GM18526 (cell line): ENCODE data around the gene RGS7BP.

Experiments
- POLR2A ChIP-seq: IDR thresholded peaks from 3 replicates; pipeline ENCODE4 v1.6.1; 2011; ENCODE audit not compliant: insufficient read length; ENCODE audit errors: extremely low read depth

Gene RGS7BP

DNA sequence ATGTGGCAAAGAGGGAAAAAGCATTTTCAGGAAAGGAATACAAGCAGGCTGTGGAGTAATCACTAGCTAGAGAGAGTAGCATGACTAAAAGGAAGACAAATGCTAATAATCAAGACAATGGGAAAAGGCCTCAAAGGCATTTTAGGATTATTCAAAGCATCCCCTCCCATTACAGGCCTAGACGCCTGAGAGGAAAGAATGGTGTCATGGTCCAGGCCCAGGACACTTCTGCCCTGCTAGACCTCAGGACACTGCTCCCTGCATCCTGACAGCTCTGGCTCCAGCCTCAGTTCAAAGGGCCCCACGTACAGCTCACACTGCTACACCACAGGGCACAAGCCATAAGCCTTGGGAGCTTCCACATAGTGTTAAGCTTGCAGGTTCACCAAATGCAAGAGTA is 143.7 kb downstream of the RGS7BP start:
- no peak for TF ChIP-seq POLR2A

DNA sequence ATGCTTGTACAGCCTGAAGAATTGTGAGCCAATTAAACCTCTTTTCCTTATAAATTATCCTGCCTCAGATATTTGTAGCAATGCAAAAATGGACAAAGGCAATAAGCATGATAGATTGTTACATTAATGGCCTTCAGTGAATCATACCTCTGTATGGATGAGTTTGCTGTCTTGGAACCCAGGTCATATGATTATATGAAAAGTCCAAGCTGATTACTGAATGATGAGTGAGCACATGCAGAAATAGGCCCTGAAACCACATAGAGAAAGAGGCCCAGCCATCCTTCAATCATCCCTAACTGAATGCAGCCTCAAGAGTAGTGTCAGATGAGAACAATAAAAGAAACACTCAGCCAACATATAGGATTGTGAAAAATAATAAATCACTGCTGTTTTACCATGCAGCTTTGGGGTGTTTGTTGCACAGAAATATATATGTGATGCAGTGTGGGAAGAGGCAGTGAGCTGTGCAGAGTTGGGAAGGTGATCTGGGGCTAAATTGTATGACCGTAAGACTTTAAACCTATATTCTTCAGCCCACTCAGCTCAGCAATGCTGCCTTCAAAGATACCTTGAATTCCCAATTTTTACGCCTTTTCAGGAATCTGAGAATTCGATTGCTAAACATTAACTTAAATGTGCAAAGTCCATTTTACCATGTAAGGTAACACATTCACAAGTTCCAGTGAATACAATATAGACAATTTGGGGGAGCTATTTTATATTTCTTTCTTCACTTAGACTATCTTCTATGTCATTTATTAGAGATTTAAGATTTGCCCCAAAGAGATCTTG is 148.1 kb downstream of the RGS7BP start:
- no peak for TF ChIP-seq POLR2A

DNA sequence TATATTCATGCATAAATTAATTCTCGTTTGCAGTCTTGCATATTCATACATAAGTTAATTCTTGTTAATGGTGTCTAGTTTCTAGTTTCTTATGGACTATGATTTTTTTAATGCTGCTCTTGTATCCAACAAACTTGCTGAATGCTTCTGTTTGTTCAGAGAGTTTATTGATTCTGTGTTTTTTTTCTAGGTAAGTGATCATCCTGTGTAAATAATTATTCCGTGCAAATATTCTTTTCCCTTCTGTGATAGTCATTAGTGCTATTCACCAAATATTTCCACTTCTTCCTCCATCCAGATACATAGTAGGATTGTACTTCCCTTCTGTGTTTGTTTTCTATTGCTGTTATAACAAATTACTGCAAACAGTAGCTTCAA is 148.7 kb downstream of the RGS7BP start:
- TF ChIP-seq POLR2A = no peak

DNA sequence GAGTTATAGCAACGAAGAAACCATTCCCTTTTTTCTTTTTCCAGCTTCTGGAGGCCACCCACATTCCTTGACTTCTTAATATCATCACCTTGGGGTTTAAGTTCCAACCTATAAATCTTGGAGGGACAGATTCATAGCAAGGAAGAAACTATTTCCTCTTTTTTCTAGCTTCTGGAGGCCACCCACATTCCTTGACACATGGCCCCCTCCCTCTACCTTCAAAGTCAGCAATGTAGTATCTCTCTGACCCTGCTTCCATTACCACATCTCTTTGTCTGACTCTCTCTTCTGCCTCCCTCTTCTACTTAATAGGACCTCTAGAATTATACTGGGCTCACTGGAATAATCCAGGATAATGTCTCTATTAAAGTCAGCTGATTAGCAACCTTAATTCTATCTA is 149.8 kb downstream of the RGS7BP start:
- TF ChIP-seq POLR2A = no peak

DNA sequence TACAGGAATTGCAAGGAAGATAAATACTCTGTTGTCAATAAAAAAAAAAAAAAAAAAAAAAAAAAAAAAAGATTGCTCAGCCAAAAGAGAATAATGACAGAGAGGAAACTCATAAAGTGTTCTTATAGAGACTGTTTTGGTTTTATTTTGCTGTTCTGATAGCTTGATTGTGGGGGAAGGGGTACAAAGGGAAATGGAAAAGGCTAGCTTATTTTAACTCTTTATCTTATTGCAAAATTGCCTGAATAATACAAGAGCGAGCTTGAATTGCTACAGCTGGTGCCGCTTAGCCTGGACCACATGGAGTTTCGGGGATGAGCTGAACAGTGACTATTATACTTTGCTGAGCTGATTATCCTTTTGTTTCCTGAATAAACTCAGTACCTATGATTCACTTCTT is 153.5 kb downstream of the RGS7BP start:
- no peak for TF ChIP-seq POLR2A
